H9 (cell line): ENCODE data around the gene DPF3. TPM values are rescaled to one million over a fixed set of nuclear protein-coding genes. Genes with fewer than 3 reads are reported as not detected.

Source experiments
- DNase-seq: peaks from one replicate; pipeline ENCODE4 v3.0.0-alpha.2; 2017
- H2AFZ ChIP-seq: one replicate; pipeline ENCODE4 v1.6.1; 2013; ENCODE audit warnings: mild to moderate bottlenecking, low read length, control low read depth, moderate library complexity
- H2AK5ac ChIP-seq: 2 replicates; pipeline ENCODE4 v1.6.1; 2013; ENCODE audit warnings: low read length, control low read depth, mixed read lengths; ENCODE audit not compliant: insufficient read length
- H2BK120ac ChIP-seq: one replicate; pipeline ENCODE4 v1.6.1; 2013; ENCODE audit warnings: low read depth, mild to moderate bottlenecking, low read length, control low read depth, inconsistent platforms; ENCODE audit not compliant: poor library complexity, severe bottlenecking
- H2BK12ac ChIP-seq: 2 replicates; pipeline ENCODE4 v1.6.1; 2013; ENCODE audit warnings: low read length, control low read depth, mixed read lengths, low read depth; ENCODE audit not compliant: insufficient read length
- H2BK15ac ChIP-seq: 2 replicates; pipeline ENCODE4 v1.6.1; 2013; ENCODE audit warnings: low read depth, low read length, control low read depth
- H2BK20ac ChIP-seq: one replicate; pipeline ENCODE4 v1.6.1; 2013; ENCODE audit warnings: low read depth, mild to moderate bottlenecking, low read length, control low read depth, inconsistent platforms; ENCODE audit not compliant: poor library complexity, severe bottlenecking
- H2BK5ac ChIP-seq: 2 replicates; pipeline ENCODE4 v1.6.1; 2013; ENCODE audit warnings: low read length, control low read depth, mixed read lengths; ENCODE audit not compliant: insufficient read length
- H3K14ac ChIP-seq: 2 replicates; pipeline ENCODE4 v1.6.1; 2013; ENCODE audit warnings: low read length, control low read depth; ENCODE audit not compliant: insufficient read depth
- H3K18ac ChIP-seq: 2 replicates; pipeline ENCODE4 v1.6.1; 2013; ENCODE audit warnings: low read depth, mild to moderate bottlenecking, mixed read lengths, low read length, control low read depth; ENCODE audit not compliant: insufficient read length
- H3K23ac ChIP-seq: 2 replicates; pipeline ENCODE4 v1.6.1; 2013; ENCODE audit warnings: low read length, control low read depth, mixed read lengths, low read depth; ENCODE audit not compliant: insufficient read length
- H3K23me2 ChIP-seq: 2 replicates; pipeline ENCODE4 v1.6.1; 2013; ENCODE audit warnings: low read depth, mild to moderate bottlenecking, mixed read lengths, low read length, control low read depth; ENCODE audit not compliant: insufficient read length, poor library complexity, severe bottlenecking
- H3K27ac ChIP-seq: 2 replicates; pipeline ENCODE4 v1.5.1; 2013; ENCODE audit warnings: low read length, control low read depth, mixed read lengths, low read depth; ENCODE audit not compliant: insufficient read length
- H3K27me3 ChIP-seq: 2 replicates; pipeline ENCODE4 v1.6.1; 2013; ENCODE audit warnings: low read length, control low read depth, inconsistent platforms; ENCODE audit not compliant: insufficient read depth
- H3K4ac ChIP-seq: 2 replicates; pipeline ENCODE4 v1.6.1; 2013; ENCODE audit warnings: low read depth, mild to moderate bottlenecking, control low read depth, inconsistent platforms, low read length, moderate library complexity
- H3K4me1 ChIP-seq: 2 replicates; pipeline ENCODE4 v1.6.1; 2013; ENCODE audit warnings: low read length, control low read depth, inconsistent platforms; ENCODE audit not compliant: insufficient read depth
- H3K4me2 ChIP-seq: 2 replicates; pipeline ENCODE4 v1.6.1; 2013; ENCODE audit warnings: low read length, control low read depth, mixed read lengths; ENCODE audit not compliant: insufficient read length, insufficient read depth
- H3K56ac ChIP-seq: 2 replicates; pipeline ENCODE4 v1.6.1; 2013; ENCODE audit warnings: low read depth, mild to moderate bottlenecking, mixed read lengths, low read length, control low read depth; ENCODE audit not compliant: insufficient read length
- H3K79me1 ChIP-seq: 2 replicates; pipeline ENCODE4 v1.6.1; 2013; ENCODE audit warnings: low read depth, mild to moderate bottlenecking, moderate library complexity, low read length, control low read depth, inconsistent platforms; ENCODE audit not compliant: insufficient read depth, poor library complexity, severe bottlenecking
- H3K79me2 ChIP-seq: 2 replicates; pipeline ENCODE4 v1.6.1; 2013; ENCODE audit warnings: low read length, control low read depth, inconsistent platforms; ENCODE audit not compliant: insufficient read depth
- H3K9ac ChIP-seq: 2 replicates; pipeline ENCODE4 v1.6.1; 2013; ENCODE audit warnings: low read length, control low read depth, mixed read lengths; ENCODE audit not compliant: insufficient read length; ENCODE audit errors: extremely low read depth
- H3K9me3 ChIP-seq: one replicate; pipeline ENCODE4 v1.6.1; 2013; ENCODE audit warnings: low read depth, low read length, inconsistent platforms; ENCODE audit not compliant: control insufficient read depth
- H3T11ph ChIP-seq: one replicate; pipeline ENCODE4 v1.6.1; 2013; ENCODE audit warnings: mild to moderate bottlenecking, low read length, control low read depth, inconsistent platforms
- H4K20me1 ChIP-seq: one replicate; pipeline ENCODE4 v1.6.1; 2013; ENCODE audit not compliant: control insufficient read depth, insufficient read length, insufficient read depth
- H4K5ac ChIP-seq: 2 replicates; pipeline ENCODE4 v1.6.1; 2013; ENCODE audit warnings: low read depth, mild to moderate bottlenecking, mixed read lengths, low read length, control low read depth; ENCODE audit not compliant: insufficient read length
- H4K8ac ChIP-seq: replicated peaks from 2 replicates; pipeline ENCODE4 v1.6.1; 2013; ENCODE audit warnings: low read length, control low read depth, mixed read lengths, low read depth; ENCODE audit not compliant: insufficient read length
- H4K91ac ChIP-seq: 2 replicates; pipeline ENCODE4 v1.6.1; 2013; ENCODE audit warnings: low read depth, mild to moderate bottlenecking, moderate library complexity, mixed read lengths, low read length, control low read depth; ENCODE audit not compliant: insufficient read length
- H3K27ac Mint-ChIP-seq, 3 experiments: 2 replicates in 2 of 3; 3 replicates in 1 of 3; pipeline ENCODE4 v1.8.0; 2020 to 2021; ENCODE audit warnings: mixed read lengths in 3 of 3, mild to moderate bottlenecking in 1 of 3, moderate library complexity in 1 of 3
- H3K27me3 Mint-ChIP-seq: 2 replicates; pipeline ENCODE4 v1.8.0; 2021; ENCODE audit warnings: low read depth, mild to moderate bottlenecking, moderate library complexity, mixed read lengths
- H3K36me3 Mint-ChIP-seq, 3 experiments: 2 replicates in 2 of 3; 3 replicates in 1 of 3; pipeline ENCODE4 v1.8.0; 2020 to 2021; ENCODE audit warnings: low read depth in 3 of 3, mixed read lengths in 3 of 3; ENCODE audit not compliant: insufficient read depth in 1 of 3
- H3K4me1 Mint-ChIP-seq, 2 experiments: 2 replicates each; pipeline ENCODE4 v1.8.0; 2020; ENCODE audit warnings: mixed read lengths in 2 of 2
- H3K4me3 Mint-ChIP-seq, 2 experiments: 2 replicates in 1 of 2; 3 replicates in 1 of 2; pipeline ENCODE4 v1.8.0; 2020 to 2021; ENCODE audit warnings: mild to moderate bottlenecking in 2 of 2, mixed read lengths in 2 of 2, moderate library complexity in 1 of 2
- H3K9me3 Mint-ChIP-seq, 2 experiments: 2 replicates in 1 of 2; 3 replicates in 1 of 2; pipeline ENCODE4 v1.8.0; 2020; ENCODE audit warnings: mild to moderate bottlenecking in 2 of 2, mixed read lengths in 2 of 2, moderate library complexity in 1 of 2
- CTCF ChIP-seq: fragments of 200-600 bp; sonication (generic); conservative IDR thresholded peaks from 3 replicates; pipeline ENCODE4 v1.8.0; 2021; ENCODE audit warnings: antibody characterized with exemption, mild to moderate bottlenecking
- WGBS: extraction: QIAGEN DNeasy Blood & Tissue Kit; methylation state at CpG from one replicate; pipeline ENCODE4 v1.1.7; 2013; ENCODE audit warnings: missing lambda C conversion rate, low lambda C conversion rate, mixed read lengths; ENCODE audit not compliant: insufficient read length; ENCODE audit errors: extremely low coverage; 5-methylcytosine and 5-hydroxymethylcytosine counted together
- total RNA-seq: library from RNA; stranded (reverse); gene quantifications from 2 replicates; pipeline ENCODE4 v1.2.1, GENCODE V29; 2021

The DPF3 gene
- total RNA-seq, 1 experiment from 2014 or later = not detected

GRCh38 chr14:72614365-72614764 is 279.5 kb downstream of the DPF3 start:
- DNase-seq = no peak
- Histone ChIP-seq H3K18ac (no peak overlapping the region), H3K4ac (no peak overlapping the region), H2AFZ (no peak overlapping the region), H3K27ac (no peak overlapping the region), H3K9me3 (no peaks in the 10 kb centered on the region), H3K4me2 (no peak overlapping the region), H4K20me1 (no peaks in the 10 kb centered on the region), H4K8ac (no peak overlapping the region), H3K56ac (no peak overlapping the region), H3K79me1 (no peaks in the 10 kb centered on the region), H2BK15ac (no peak overlapping the region), H3K9ac (no peak overlapping the region), H2AK5ac (no peak overlapping the region), H3K23ac (no peak overlapping the region), H3K23me2 (no peaks in the 10 kb centered on the region), H2BK120ac (no peak overlapping the region), H2BK12ac (no peak overlapping the region), H3K4me1 (peaks cover 4% of the 10 kb centered on the region; the same call in 1 of the 2 replicates), H3K79me2 (no peaks in the 10 kb centered on the region), H4K91ac (no peak overlapping the region), H3T11ph (no peak overlapping the region), H2BK20ac (no peak overlapping the region), H4K5ac (no peak overlapping the region), H3K27me3 (no peaks in the 10 kb centered on the region), H2BK5ac (no peak overlapping the region), H3K14ac (no peak overlapping the region)
- peaks cover 8% of the 10 kb centered on the region for H3K27me3 Mint-ChIP-seq
- no peaks in the 10 kb centered on the region for H3K9me3 Mint-ChIP-seq
- no CpG with 5 or more reads among the region's 3 CpGs for WGBS
- peaks cover 5 to 19% of the 10 kb centered on the region in 2 experiments; a peak in 3 of 4 replicates for H3K4me1 Mint-ChIP-seq
- no peaks in the 10 kb centered on the region; a peak in 1 of 7 replicates for H3K36me3 Mint-ChIP-seq
- no peak overlapping the region for H3K4me3 Mint-ChIP-seq
- no peak for TF ChIP-seq CTCF
- H3K27ac Mint-ChIP-seq = no peak overlapping the region; a peak in 1 of 7 replicates
